ENCODE data around the gene AAGAB.
"Not testable (repeated sequence)": the region's sequence is repeated elsewhere in the genome, so short reads cannot be mapped to it uniquely, and the experiment has no call there.

Gene AAGAB, protein sequence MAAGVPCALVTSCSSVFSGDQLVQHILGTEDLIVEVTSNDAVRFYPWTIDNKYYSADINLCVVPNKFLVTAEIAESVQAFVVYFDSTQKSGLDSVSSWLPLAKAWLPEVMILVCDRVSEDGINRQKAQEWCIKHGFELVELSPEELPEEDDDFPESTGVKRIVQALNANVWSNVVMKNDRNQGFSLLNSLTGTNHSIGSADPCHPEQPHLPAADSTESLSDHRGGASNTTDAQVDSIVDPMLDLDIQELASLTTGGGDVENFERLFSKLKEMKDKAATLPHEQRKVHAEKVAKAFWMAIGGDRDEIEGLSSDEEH

DNA sequence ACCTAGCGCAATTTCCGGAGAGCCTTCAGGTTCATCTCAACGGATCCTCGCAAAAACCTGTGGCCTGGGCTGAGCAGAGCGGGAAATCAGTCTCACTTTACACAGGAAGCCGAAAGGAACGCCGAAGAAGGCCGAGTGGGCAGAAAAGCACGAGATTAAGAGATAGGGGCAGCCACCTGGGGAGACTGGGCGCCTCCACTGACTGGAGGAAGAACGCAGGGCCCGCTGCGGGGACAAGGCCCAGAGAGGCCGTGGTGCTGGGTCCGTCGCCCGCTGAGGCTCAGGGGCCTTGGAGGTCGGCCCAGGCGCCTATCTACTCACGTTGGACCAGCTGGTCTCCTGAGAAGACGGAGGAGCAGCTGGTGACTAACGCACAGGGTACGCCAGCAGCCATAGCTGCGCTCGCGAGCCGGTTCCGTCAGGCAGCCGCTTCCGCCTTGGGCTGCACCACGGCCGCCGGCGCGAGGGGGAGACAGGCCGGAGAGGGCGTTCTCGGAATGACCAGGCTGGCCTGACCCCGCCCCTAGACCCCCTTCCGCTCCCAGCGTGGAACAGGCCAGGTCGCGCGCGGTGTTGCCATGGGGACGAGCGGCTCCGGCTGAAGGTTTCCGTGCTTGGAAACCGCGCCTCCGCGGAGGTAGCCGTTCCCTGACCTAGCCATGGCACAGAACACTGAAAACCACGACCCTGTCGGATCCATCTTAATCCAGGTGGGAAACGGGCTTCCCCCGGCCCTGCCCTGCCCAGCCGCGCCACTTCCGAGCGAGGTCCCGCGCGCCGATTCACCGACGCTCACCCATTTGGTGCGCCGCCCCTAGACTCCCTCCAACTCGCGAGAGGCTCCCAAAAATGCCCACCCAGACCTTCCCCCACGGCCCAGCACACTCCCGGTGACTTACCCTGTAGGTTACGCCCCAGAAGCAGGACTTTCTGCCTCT lies at the start of gene AAGAB, which contains the start of gene IQCH:
TSS of gene AAGAB (minus strand) at position 424 of the 938 bp plus-strand sequence. CDS start at position 394, 30 bp downstream.
TSS of gene IQCH (plus strand) at position 549 of the 938 bp plus-strand sequence. CDS start at position 660, 111 bp downstream.
- DNase-seq (ENCODE audit: low read depth, low spot score), result peak; percentile 99

DNA sequence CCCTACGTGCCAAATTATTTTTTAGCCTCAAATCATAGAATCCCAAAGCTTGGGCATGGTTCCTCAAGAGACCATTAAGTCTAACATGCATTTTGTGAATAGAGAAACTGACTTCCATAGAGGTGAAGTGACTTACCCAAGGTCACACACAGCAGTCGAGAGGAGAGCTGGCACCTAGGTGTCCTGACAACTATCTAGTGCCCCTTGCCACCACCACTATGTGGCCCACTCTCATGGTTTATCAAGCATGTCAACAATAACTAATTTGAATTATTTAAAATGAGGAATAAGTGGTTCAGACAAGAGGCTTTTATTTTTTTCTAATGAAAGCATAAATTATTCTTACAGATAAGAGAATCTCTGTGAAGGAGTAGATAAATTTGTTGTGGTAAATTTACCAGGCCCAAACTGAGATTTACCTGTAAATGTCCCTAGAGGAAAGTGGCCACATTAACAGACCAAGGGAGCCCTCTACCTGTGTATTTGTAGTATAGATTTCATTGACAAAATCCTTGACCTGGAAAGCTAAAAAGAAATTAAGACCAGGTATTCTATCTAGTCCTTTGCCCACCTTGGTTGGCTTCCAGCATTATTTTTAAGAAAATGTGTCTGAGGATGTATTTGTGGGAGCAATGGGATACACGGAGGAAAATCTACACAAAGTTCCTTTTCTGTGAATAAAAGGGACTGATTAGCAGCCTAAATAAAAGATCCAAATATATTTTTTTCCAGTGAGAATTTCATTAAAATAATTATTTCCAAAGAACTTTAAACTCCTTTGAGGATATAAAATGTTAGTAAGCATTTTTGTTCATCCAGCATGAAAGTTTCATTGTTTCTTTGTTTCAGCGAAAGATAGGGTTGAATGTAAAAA lies 49.3 kb upstream of the AAGAB start:
- DNase-seq (ENCODE audit: low read depth, low spot score), result no peak

DNA sequence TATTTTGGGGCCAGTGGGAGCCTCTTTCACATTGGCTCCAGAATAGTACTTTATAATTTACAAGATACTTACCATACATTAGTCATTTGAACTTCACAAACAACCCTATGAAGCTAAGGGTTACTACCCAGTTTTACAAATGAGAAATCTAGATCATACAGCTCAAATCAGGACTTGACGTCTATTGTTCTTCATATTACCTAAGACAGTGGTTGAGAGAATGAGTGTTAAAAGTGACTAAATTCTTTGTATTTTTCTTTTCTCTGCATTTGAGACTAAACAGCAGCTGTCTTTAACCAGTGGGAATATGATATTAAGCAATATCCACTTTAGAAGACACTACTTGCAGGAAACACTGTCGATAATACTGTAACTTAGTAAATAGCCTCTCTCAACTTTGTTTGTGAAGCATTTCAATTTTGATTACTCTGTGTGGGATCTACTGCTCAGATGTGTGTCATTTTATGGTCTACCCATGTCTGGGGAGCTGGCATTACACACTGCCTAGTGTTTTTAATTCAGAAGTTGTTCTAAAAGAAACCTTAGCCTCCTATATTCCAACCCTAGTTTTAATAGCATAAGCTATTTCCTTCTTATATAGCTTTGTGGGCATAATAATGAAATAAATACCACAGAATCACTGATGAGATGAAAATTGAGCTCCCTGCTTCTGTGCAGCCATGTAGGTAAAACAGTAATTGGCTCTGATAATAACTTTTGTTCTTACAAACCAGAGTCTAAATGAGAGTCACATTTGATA lies 46.0 kb upstream of the AAGAB start:
- no peak for DNase-seq (ENCODE audit: low read depth, low spot score)

DNA sequence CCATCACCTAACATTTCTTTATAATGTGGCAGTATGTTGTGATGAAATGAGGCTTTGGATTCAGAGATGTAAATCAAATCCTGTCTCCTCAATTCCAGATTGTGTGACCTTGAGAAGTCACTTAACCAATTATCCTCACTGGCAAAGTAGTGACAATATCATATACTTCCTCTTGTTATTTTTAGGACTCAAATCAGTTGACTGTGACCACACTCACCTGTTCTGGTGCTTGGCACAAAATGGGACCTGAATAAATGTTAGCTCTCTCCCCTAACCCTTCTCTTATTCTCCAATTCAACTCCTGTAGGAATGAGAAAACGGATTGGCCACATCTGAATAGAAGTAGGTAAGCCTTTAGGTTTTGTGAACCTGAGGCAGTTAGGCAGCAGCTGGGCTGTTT lies 42.2 kb upstream of the AAGAB start:
- no peak for DNase-seq (ENCODE audit: low read depth, low spot score)

DNA sequence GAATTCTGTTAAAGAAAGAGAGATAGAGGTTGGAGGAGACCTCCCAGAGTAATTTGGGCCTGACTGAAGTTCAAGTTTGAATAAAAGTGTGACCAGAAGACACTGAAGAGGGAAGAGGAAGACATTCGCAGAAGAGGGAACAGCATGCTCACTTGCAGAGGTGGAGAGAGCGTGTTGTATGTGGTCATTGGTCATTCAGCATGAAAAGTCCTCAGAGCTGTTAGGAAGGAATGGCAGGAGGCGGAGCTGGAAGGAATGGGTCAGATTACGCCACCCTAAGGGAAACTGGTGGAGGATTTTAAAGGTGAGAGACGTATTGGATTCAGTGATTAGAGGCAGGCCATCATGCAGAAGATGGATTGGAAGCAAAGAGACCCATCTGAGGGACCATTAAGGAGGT lies 41.7 kb upstream of the AAGAB start:
- DNase-seq (ENCODE audit: low read depth, low spot score), result peak; percentile 55

DNA sequence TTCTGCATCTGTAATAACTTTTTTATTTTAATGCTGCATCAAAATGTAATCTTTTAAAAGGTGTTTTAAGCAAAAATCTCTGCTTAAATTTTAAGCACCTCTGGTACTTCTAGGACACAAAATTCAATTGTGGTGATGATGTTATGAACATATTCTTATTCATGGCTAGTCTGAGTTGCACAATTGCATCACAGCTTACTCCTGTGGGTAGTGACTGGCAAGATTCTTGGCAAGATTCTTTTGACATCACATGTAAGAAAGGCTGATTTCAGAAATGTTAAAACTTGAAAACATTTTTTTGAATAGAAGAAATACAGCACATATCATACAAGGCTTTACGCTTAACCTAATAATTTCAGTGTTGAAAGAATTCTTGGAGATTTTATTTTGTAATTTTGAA lies 35.9 kb upstream of the AAGAB start:
- no peak for DNase-seq (ENCODE audit: low read depth, low spot score)

DNA sequence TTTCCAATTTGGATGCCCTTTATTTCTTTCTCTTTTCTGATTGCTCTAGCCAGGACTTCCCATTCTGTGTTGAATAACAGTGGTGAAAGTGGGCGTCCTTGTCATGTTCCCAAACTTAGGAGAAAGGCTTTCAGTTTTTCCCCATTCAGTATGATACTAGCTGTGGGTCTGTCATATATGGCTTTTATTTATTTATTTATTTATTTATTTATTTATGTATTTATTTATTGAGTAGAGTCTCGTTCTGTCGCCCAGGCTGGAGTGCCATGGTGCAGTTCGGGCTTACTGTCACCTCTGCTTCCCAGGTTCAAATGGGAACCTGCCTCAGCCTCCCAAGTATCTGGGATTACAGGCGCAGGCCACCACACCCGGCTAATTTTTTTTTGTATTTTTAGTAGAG lies 31.9 kb upstream of the AAGAB start:
- DNase-seq (ENCODE audit: low read depth, low spot score), result not testable (repeated sequence)

DNA sequence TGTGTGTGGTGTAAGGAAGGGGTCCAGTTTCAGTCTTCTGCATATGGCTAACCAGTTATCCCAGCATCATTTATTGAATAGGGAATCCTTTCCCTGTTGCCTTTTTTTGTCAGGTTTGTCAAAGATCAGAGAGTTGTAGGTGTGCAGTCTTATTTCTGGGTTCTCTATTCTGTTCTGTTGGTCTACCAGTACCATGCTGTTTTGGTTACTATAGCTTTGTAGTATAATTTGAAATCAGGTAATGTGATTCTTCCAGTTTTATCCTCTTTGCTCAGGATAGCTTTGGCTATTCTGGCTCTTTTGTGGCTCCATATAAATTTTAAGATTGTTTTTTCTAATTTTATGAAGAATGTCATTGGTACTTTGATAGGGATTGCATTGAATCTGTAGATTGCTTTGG lies 31.2 kb upstream of the AAGAB start:
- not testable (repeated sequence) for DNase-seq (ENCODE audit: low read depth, low spot score)

DNA sequence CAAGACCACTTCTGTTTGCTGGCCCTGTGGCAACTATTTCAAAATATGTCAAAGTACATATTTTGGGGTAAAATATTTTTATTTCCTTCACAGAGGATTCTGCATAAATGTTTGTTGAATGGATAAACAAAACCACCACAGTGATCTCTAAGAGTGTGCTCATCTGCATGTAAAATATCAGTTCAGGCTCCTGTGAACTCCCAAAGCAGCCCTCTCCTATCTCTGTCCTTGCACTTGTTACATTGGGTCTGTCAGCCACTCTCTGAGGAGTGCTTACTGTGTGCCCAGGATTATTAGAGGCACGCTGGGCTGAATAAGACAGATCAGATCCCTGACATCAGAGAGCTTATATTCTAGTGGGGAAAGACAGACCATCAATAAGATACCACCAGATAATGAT lies 27.3 kb upstream of the AAGAB start:
- DNase-seq (ENCODE audit: low read depth, low spot score), result no peak

DNA sequence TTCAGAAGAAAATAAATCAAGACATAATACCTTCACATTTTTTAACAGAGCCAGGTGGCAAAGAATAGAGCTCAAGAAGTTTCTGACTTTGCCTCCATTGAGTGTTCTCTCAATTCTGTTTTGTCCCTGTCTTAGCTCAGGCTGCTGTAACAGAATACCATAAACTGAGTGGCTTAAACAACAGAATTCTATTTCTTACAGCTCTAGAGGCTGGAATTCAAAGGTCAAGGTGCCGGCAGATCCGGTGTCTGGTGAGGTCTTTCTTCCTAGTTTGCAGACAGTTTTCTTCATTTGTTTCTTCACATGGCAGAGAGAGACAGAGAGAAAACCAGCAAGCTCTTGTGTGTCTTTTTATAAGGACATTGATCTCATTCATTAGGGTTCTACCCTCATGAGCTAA lies 25.8 kb upstream of the AAGAB start:
- no peak for DNase-seq (ENCODE audit: low read depth, low spot score)

DNA sequence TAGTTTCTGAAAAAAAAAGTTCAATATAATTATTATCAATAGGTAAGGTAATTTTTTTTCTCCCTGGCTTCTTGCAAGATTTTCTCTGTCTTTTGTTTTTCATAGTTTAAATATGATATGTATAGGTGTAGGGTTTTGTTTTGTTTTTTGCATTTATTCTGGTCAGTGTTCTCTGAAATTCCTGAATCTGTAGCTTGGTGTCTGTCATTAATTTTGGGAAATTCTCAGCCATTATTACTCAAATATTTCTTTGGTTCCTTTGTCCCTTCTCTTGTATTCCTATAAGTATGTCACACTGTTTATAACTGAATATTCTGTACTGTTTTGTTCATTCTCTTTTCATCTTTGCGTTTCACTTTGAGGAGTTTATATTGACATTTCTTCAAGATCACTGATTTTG lies 22.2 kb upstream of the AAGAB start:
- no peak for DNase-seq (ENCODE audit: low read depth, low spot score)

DNA sequence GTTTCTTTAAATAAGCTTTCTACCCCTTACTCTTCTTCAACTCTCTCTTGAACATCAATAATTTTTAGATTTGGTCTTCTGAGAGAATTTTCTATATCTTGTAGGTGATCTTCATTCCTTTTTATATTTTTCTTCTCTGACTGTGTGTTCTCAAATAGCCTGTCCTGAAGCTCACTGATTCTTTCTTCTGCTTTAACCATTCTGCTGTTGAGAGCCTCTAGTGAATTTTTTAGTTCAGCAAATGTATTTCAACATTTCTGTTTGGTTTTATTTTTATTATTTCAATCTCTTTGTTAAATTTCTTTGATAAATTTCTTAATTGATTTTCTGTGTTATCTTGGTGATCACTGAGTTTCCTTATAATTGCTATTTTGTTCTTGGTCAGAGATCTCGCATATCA lies 19.8 kb upstream of the AAGAB start:
- DNase-seq (ENCODE audit: low read depth, low spot score), result no peak

DNA sequence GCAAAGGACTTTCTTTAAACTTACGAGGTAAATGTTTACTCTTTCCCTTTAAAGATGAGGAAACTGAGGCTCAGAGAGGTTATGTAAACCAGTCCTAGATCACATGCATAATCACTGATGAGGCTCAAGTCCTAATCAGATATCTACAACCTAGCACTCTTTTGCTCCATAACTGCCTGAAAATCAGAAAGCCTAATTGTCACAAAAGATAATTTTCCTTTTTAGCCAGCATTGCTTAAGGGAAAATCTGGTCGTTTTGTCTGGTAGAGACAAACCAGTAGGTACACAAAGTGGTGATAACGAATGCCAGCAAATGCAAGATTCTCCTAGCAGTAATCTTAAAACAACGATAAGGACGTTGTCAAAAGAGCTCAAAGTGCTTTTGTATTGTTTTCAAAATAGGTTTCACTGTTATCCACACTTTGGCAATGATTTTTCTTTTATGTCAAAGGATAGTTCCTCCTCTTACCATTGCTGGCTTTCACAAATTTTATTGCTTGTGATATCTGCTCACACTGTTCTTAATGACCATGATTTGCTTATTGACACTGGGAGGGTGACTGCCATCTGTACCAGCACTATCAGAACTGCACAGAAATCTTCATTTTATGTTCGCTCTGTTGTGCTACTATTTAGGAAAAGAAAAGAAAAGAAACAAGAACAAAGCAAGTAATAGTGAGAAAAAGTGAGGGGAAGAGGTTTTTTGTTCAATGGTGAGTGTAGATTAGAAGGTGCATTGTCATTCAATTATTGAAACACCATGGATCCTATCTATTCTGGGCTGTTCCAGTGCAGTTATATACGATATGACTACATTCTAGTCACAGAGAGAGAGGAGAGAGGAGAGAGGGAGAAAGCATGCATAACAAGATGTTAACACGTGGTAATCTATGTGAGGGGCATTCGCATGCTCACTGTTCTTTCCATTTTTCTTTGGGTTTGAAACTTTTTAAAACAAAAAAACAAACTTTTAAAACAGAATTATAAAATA lies 13.8 kb upstream of the AAGAB start:
- no peak for DNase-seq (ENCODE audit: low read depth, low spot score)

DNA sequence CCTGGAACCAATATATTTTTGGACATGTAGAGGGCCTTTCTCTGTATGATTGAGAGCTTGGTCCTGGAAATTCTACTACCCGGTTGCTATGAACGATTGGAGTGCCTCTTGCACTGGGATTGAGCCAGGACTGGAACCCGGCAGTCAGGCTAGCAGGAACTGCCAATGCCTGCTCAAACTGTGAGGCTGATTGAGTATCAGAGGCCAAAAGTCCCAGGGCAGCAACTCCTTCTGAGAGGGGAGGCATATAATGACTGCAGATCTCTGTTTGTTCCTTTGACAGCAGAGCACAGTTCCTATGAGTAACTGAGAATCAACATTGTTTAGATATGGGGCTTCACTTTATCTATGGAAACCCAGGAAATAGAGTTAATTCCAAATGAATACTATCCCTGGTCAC lies 13.0 kb upstream of the AAGAB start:
- no peak for DNase-seq (ENCODE audit: low read depth, low spot score)

DNA sequence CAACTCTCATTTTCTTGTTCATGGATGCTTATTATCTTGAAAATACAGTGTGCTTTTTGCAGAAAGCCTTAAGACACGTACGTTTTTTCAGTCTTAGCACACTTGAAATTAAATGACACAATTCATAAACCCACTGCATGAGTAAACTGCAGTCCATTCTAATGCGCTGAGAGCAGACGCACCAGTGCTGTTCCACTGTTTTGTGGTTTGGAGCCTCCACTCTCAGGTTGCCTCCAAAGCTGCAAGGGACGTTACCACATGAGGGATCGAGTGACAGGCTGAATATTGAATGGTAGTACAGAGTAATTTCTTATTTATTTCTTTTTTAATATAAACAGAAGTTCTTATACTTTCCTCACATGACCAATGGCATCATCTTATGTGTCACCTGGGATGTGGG lies 12.4 kb upstream of the AAGAB start:
- no peak for DNase-seq (ENCODE audit: low read depth, low spot score)

DNA sequence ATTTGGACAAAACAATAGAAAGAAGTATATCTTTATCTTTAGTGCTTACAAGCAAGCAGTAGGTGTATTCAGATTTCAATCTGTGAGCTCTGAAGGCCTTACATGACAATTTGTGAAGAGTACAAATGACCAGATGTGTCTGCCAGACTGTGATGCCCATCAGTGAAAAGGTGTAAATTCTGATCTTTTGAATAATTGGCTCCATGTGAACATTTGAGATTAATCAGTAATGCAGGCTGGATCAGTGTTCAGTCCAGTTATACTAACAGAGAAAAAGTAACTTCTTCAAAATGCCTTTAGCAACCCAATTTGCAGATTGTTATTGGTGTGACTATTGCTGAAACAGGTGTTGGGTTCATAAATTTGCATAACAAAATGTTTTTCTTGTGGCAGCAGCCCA lies 5.3 kb upstream of the AAGAB start:
- no peak for DNase-seq (ENCODE audit: low read depth, low spot score)

DNA sequence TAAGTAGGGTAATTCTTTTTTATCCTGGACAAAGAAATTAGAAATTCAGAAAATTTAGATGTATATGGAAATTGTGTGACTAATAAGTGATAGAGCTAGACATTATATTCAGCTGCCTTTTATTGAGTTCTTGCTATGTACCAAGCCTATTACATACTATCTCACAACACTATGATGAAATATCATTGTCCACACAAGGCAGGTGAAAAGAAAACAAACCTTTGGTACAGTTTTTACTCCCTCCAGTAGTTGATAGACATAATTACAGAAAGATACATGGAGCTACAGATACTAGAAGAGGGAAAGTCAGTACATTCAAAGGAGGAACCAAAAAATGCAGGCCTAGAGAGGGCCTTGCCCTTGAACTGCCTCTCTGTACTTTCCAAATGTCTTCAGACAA lies 4.9 kb upstream of the AAGAB start:
- no peak for DNase-seq (ENCODE audit: low read depth, low spot score)

DNA sequence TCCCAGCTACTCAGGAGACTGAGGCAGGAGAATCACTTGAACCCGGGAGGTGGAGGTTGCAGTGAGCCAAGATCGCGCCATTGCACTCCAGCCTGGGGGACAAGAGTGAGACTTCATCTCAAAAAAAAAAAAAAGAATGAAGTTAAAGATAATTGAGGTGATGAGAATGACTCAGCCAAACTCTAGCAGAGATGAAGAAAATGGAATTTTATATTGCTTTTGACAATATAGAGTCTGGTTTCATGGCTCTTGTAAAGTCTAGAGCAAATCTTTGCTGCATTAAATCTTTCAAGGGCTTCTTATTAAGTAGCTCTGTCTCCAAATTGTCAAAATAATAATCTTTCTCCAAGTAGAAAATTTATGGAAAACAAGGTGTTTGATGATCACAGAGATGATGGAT lies 4.0 kb upstream of the AAGAB start:
- DNase-seq (ENCODE audit: low read depth, low spot score), result not testable (repeated sequence)

DNA sequence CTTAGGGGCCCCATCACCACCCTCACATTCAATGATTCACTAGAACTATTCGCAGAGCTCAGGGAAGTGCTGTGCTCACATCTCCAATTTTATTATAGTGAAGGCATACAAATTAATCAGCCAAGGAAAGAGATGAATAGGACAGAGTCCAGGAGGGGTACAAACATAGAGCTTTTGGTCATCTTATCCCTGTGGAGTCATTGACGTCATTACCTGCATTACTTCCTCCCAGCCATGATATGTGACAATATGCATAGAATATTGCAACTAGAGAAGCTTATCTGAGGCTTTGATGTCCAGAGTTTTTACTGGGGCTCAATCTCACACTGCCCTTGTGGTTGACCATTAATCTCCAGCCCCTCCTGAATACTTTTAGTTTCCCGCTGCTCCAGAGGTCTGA lies 1.6 kb upstream of the AAGAB start:
- DNase-seq (ENCODE audit: low read depth, low spot score), result no peak
